Stimulated activated CD4-positive, alpha-beta T cell treated with anti-CD3 and anti-CD28 coated beads, Interleukin-4, amount 100 ng/mL, for 48 hours (primary cell): ENCODE data around the gene METTL9.
A peak's percentile ranks its signal among the peaks of the same experiment; 100 is the strongest.
"Not testable (repeated sequence)": the region's sequence is repeated elsewhere in the genome, so short reads cannot be mapped to it uniquely, and the experiment has no call there.

Experiments used
- DNase-seq, 2 donors: peaks; one replicate each; pipeline ENCODE4 v3.0.0-alpha.2; 2020; ENCODE audit warnings: low read depth in 2 of 2

The METTL9 gene

DNA sequence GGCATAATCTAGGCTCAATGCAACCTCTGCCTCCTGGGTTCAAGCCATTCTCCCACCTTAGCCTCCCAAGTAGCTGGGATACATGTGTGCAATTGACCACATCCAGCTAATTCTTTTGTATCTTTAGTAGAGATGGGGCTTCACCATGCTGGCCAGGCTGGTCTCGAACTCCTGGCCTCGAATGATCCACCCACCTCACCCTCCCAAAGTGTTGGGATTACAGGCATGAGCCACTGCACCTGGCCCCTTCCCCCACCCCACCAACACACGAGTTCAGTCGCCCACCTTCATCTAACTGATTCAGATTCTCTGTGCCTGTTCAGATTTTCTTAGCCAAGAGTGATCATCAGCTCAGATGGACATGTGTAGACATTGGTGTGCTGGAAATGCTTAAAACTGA is 25.0 kb upstream of the METTL9 start:
- DNase-seq, result no peak

DNA sequence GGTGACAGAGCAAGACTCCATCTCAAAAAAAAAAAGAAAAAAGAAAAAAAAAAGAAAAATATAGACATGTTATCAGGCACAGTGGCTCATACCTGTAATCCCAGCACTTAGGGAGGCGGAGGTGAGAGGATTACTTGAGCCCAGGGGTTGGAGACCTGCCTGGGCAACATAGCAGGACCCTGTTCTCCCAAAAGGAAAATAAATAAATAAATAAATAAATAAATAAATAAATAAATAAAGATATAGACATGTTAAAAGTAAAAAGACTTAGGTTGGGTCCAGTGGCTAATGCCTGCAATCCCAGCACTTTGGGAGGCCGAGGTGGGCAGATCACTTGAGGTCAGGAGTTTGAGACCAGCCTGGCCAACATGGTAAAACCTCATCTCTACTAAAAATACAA is 23.1 kb upstream of the METTL9 start:
- not testable (repeated sequence) for DNase-seq

DNA sequence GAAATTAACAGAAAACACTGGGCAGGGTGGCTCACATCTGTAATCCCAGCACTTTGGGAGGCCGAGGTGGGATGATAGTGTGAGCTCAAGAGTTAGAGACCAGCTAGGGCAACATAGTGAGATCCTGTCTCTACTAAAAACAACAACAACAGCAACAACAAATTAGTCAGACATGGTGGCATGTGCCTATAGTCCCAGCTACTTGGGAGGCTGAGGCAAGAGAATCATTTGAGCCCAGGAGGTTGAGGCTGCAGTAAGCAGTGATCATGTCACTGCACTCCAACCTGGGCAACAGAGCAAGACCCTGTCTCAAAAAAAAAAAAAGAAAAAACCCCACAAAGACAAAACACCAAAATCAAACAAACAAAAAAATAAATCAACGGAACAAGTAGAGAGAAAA is 21.9 kb upstream of the METTL9 start:
- not testable (repeated sequence) for DNase-seq

DNA sequence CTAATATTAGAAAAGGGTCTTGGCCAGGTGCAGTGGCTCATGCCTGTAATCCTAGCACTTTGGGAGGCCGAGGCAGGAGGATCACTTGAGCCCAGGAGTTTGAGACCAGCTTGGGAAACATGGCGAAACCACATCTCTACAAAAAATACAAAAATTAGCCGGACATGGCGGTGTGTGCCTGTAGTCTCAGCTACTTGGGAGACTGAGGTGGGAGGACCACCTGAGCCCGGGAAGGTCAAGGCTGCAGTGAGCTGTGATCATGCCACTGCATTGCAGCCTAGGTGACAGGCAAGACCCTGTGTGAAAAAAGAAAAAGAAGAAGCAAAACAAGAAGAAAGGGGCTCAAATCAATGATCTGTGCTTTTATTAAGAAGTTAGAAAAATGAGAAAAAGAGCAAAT is 21.1 kb upstream of the METTL9 start:
- not testable (repeated sequence) for DNase-seq

DNA sequence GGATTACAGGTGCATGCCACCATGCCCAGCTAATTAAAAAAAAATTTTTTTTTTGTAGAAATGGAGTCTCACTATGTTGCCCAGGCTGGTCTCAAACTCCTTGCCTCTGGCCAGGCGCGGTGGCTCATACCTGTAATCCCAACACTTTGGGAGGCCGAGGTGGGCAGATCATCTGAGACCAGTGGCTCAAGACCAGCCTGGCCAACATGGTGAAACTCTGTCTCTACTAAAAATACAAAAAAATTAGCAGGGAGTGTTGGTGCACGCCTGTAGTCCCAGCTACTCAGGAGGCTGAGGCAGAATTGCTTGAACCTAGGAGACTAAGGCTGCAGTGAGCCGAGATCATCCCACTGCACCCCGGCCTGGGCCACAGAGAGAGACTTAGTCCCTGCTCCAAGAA is 19.2 kb upstream of the METTL9 start:
- not testable (repeated sequence) for DNase-seq

DNA sequence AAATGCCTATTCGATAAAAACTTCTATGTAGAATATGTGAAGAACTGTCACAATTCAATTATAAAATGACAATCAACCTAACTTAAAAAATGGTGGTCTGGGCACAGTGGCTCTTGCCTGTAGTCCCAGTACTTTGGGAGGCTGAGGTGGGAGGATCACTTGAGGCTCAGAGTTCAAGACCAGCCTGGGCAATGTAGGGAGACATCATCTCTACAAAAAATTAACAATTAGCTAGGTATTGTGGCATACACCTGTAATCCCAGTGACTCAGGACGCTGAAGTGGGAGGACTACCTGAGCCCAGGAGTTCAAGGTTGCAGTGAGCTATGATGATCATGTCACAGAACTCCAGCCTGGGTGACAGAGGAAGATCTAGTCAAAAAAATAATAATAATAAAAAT is 18.6 kb upstream of the METTL9 start:
- DNase-seq, result no peak

DNA sequence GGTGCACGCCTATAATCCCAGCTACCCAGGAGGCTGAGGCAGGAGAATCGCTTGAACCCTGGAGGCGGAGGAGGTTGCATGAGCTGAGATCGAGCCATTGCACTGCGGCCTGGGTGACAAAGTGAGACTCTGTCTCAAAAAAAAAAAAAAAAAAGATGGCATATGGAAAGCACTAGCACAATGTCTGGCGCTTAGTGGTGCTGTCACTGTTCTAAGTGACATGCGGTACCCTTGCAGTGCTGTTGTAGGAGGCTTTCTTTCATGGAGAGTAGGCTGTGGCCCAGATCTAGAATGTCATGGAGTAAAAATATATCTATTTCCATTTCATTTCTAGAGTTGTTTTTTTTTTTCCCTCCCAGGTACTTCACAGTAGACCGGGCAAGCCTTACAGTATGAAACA is 14.6 kb upstream of the METTL9 start:
- DNase-seq, result no peak

DNA sequence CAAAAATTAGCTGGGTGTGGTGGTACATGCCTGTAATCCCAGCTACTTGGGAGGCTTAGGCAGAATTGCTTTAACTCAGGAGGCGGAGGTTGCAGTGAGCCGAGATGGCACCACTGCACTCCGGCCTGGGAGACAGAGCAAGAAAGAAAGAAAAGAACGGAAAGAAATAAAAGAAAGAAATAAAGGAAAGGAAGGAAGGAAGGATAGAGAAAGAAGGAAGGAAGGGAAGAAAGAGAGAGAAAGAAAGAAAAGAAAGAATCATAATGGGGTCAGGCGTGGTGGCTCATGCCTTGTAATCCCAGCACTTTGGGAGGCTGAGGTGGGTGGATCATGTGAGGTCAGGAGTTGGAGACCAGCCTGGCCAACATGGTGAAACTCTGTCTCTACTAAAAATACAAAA is 10.8 kb upstream of the METTL9 start:
- not testable (repeated sequence) for DNase-seq

DNA sequence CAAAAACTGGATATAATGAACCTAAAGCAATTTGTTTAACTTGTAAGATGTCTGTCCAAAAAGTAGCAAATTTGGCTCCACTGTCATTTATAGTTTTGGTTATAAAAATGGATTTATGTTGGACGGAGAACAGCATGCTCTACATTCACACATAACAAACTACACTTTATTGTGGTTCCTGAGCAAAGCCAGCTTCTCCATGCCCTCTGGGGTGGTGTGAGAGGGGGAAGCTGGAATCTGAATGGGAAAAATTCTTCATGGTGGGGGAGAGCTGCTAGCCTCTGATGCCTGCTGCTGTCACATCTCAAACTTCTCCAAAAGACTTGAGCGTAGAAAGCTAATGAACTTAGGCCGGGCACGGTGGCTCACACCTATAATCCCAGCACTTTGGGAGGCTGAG is 9.8 kb upstream of the METTL9 start:
- DNase-seq, result no peak

DNA sequence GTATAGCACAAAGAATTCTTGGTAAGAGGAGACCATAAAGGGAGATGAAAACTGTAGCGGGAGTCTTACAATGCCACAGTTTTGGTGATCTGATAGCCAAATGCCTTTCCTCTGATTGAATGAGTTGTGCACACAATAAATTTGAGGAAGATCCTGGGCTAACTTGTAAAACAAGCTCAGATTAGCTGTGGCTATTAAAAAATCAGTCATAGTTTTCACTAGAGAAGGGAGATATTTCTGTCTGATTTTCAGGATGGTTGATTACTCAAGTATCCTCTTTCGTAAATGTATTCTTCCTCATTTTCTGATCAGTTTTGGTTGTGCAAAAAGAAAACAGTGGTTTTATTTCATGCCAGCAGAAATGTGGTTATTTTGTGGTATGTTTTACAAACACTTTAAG is 9.1 kb upstream of the METTL9 start:
- no peak for DNase-seq

DNA sequence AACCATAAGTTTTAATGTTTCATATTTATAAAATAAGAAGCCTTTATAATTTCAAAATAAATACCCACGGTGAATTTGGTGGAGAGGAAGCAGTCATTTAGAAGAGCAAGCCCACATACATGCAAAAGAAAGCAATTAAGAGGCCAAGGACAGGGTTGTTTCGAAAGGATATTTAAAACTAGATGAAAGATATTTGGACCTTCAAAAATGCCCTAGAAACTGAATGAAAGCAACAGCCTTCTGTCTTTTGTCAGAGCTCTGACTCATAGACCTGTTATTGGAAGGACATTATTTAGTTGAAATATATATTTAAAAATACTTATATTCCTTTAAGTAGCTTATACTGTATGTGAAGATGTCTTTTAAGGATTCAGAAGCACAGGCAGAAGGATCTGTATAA is 8.6 kb upstream of the METTL9 start:
- DNase-seq, result no peak

DNA sequence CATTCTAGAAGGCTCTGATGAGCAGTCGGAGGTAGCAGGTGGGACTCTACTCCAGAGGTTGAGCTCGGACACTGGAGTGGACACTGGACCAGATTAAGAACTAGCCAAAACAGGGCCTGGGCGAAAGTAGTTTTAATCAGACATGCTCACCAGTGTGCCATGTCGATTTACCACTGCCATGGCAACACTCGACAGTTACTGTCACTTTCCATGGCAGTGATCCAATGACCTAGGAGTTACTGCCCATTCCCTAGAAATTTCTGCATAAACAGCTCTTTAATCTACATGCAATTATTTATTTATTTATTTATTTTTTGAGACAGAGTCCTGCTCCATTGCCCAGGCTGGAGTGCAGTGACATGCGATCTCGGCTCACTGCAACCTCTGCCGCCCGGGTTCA is 7.2 kb upstream of the METTL9 start:
- DNase-seq, result no peak

DNA sequence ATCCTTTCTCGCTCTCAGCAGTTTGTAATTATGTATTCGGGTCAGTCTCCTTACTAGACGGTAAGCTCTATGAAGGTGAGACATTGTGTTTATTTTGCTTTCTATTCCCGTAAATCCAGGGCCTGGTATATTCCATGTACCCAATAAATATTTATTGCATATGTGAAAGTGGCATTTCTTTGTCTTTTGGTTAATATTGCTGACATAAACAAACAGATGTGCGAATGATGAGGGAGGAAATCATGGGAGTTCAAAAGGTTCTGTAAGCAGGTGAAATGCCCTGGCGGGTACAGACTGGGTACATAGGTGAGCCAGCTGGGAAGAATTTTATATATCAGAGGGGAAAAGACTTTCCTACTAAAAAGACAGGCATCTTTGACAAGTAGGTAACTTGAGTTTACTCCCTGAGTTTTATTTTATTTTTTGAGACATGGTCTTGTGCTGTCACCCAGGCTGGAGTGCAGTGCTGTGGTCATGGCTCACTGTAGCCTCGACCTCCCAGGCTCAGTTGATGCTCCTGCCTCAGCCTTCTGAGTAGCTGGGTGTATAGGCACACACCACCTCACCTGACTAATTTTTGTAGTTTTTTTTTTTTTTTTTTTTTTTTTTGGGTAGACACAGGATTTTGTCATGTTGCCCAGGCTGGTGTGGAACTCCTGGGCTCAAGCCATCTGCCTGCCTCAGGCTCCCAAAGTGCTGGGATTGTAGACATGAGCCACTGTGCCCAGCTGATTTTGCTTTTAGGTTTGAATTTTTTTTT is 5.7 kb upstream of the METTL9 start:
- no peak for DNase-seq

DNA sequence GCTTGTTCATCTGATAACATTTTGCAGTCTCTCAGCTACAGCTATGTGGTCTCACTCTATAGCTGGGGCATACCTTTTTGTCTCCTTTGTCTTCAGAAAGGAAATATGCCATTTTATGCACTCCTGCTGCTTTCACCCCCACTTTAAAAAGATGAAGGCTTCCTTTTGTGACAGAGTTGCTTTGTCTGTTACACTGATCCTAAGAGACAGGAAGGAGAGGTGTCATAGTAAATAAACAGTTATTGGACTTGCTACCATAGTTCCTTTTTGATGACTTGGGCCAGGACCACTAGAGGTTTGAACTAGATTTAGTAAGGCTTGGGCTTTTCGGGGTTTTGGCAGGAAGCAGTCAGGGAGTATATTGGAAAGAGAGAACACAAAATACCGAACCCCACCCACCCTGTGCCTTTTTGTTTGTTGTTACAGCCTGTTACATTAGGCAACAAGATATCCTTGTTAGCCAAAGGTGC is 1.8 kb upstream of the METTL9 start:
- no peak for DNase-seq

DNA sequence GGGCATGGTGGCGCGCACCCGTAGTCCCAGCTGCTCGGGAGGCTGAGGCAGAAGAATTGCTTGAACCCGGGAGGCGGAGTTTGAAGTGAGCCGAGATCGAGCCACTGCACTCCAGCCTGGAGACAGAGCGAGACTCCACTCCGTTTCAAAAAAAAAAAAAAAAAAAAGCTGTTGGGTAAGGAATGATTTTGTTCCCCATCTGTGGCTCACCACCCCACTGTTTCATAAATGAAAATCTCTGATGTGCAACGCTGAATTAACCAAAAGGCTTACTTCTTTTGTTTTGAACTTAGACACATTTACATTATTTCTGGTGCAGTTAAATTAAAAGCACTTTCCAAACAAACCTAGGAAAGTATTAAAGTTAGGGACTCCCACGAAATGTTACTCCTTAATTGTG is 1.2 kb upstream of the METTL9 start:
- no peak for DNase-seq

DNA sequence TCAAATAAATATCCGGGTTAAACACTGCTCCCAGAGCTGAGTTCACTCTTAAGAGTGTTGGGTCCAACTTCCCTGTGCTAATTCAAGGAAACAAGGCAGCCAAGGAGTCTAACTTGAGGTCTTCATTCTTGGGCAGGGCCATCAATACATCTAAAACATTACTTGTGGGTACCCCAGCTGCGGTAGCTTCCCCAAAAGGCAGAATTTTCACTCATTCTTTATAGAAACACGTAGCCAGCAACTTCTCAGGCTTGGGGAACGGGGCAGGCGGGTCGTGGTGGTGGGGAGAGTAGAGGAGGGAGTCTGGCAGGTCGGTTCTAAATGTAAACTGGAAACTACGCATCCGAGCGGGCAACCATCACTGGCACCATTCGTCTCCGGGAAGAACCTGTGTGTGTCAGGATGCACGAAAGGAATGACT is 666 bp upstream of the METTL9 start:
- DNase-seq, result peak in 1 of 2 donors; percentile 25

DNA sequence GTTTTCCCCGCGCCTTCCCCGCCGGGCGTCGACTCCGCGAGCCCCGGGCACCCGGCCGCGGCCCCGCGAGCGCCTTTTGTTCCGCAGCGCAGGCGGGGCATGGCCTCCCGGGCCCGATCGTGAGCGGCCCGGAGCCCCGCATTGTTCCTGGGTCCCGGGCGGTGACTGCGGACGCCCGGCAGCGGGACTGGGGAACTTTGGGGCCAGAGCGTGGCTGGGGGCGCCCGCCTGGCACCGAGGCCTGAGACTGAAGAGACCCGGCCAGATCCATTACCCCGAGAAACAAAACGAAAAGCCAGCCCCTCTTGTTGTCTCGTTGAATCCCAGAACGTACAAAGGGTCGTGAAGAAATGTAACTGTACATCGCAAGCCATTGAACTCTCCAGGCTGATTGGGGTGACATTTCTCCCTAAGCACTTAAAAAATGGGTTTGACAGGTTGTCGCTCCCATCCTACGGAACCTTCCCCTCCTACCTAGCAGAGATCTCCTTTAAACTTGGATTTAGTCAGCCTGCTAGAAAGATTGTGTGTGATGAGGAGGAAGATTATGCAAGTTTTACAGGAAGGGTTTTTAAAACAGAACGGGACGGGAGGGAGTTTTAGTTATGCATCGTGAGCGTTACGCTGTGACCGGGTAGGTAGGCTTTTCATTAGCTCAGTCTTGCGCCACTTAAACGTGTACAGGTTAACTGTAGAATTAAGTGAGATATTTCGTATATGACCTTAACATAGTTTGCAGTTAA is 825 bp downstream of the METTL9 start:
- no peak for DNase-seq

DNA sequence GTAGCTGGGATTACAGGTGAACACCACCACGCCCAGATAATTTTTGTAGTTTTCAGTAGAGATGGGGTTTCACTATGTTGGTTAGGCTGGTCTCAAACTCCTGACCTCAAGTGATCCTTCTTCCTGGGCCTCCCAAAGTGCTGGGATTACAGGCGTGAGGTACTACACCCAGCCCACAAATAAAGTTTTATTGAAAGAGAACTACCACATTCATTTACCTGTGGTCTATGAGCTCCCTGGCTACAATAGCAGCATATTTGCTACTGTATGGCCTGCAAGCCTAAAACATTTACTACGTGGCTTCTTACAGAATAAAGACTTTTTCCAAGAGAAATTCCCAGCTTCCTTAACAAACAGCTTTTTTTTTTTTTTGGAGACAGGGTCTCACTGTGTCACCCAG is 3.4 kb downstream of the METTL9 start:
- no peak for DNase-seq

DNA sequence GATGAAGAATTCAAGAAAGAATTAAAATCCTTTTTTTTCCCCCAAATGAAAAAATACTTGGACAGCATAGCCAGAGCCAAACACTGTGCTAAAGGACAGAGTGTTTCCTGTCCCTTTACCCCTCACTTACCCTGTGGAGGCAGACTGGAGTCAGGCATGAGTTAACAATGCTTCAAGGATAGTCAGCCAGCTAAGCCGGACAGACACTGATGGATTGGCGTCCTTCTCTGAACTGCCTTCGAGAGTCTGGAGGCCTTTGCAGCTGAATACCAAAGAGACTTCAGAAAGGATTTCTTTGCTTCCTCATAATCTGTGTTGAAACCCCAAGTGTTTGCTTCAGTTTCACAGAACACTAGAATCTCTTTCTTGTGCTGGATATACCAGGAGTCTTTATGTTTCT is 4.6 kb downstream of the METTL9 start:
- DNase-seq, result no peak

DNA sequence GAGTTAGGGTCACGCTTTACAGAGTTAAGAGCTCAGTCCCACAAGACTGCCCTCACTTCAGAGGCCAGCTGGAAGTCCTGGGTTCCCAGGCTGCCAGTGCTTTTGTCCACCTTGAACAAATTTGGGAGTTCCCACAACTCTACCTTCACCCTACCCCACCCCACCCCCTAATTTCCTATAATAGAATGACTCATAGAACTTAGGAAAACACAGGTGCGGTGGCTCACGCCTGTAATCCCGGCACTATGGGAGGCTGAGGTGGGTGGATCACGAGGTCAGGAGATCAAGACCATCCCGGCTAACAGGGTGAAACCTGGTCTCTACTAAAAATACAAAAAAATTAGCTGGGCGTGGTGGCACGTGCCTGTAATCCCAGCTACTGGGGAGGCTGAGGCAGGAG is 6.5 kb downstream of the METTL9 start:
- not testable (repeated sequence) for DNase-seq

DNA sequence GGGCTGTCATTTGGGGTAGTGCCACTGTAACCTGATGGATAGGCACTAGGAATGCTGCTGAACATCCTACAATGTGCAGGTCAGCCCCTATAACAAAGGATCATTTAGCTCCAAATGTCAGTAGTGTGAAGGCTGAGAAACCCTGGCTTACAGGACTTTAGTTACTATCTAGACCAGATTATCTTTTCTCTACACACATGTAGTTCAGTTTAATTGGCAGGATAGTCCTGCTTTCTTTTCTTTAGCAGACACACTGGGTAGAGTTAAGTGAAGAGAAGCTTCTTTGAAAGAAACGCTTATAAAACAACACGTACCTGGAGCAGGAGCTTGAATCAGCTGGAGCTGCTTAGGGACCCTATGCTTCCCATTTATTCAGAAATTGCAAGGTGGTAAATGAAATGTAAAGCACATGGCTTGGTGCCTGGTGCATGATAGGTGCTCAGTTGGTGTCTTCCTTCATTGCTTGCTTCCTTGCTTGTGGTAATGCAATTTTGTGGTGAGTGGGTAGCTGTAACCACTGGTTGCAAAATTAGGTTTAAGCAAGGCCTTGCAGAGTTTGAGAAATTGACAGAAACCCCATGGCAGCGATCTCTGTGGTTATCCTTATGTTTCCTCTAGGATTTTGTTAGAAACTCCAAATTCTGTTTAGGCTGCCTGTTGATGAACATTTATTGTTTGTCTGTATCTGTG is 9.4 kb downstream of the METTL9 start:
- no peak for DNase-seq

DNA sequence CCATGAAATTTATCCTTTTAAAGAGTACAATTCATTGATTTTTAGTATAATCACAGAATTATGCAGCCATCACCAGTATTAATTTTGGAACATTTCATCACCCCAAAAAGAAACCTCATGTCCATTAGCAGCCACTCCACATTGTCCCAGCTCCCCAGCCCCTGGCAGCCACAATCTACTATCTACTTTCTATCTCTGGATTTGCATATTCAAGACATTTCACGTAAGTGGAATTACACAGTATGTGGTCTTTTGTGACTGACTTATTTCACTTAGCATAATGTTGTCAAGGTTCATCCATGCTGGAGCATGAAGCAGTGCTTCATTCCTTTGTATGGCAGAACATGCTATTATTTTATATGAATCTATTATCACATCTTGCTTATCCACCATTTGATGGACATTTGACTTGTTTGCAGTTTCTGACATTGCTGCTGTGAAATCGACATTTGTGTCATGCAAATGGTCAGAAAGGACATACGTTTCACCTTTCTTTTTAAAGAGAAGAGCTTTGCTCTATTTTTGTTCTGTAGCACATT is 10.7 kb downstream of the METTL9 start:
- no peak for DNase-seq
